Skeletal muscle tissue (tissue), 4 donors: ENCODE data around the gene BCO2. TPM values are rescaled to one million over a fixed set of nuclear protein-coding genes. Genes with fewer than 3 reads are reported as not detected.
"Not testable (repeated sequence)": the region's sequence is repeated elsewhere in the genome, so short reads cannot be mapped to it uniquely, and the experiment has no call there.

Experiments used
- H3K27ac ChIP-seq: one replicate; pipeline ENCODE4 v1.7.0; 2013; ENCODE audit warnings: mild to moderate bottlenecking, low read depth, low read length, inconsistent platforms
- H3K27me3 ChIP-seq, 3 donors: one replicate each; pipeline ENCODE4 v1.7.0; 2013; ENCODE audit warnings: low read length in 3 of 3; ENCODE audit not compliant: control insufficient read depth in 3 of 3, insufficient read depth in 3 of 3
- H3K36me3 ChIP-seq, 3 donors: one replicate each; pipeline ENCODE4 v1.7.0; 2013; ENCODE audit warnings: low read length in 3 of 3; ENCODE audit not compliant: control insufficient read depth in 3 of 3, insufficient read depth in 3 of 3
- H3K4me1 ChIP-seq, 3 donors: one replicate each; pipeline ENCODE4 v1.7.0; 2013; ENCODE audit warnings: low read length in 3 of 3, mild to moderate bottlenecking in 3 of 3; ENCODE audit not compliant: control insufficient read depth in 3 of 3, insufficient read depth in 3 of 3
- H3K4me3 ChIP-seq, 3 donors: one replicate each; pipeline ENCODE4 v1.7.0; 2013; ENCODE audit warnings: low read length in 3 of 3
- H3K9ac ChIP-seq, 3 donors: one replicate each; pipeline ENCODE4 v1.7.0; 2013; ENCODE audit warnings: low read length in 3 of 3, mild to moderate bottlenecking in 3 of 3, moderate library complexity in 2 of 3, low read depth in 1 of 3
- H3K9me3 ChIP-seq, 3 donors: one replicate each; pipeline ENCODE4 v1.7.0; 2013; ENCODE audit warnings: low read length in 3 of 3; ENCODE audit not compliant: control insufficient read depth in 3 of 3
- total RNA-seq: library from RNA; depleted of rRNA; stranded (reverse); fragments of >200 nt; gene quantifications from one replicate; pipeline ENCODE4 v1.2.3, GENCODE V29; 2014
- donor health status: Osteomylitis.

BCO2 gene
- total RNA-seq, 1 donor from 2014 or later, result 9.4 TPM

DNA sequence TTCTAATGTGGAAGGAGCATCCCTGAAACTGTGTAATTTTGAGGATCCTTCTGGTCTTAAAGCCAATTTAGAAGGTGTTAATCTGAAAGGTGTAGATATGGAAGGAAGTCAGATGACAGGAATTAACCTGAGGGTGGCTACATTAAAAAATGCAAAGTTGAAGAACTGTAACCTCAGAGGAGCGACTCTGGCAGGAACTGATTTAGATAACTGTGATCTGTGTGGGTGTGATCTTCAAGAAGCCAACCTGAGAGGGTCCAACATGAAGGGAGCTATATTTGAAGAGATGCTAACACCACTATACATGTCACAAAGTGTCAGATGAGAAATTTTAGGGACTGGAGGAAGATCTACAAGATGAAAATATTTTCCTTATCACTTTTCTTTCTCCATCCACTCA is 7.6 kb downstream of the BCO2 start:
- no peak overlapping the region for H3K9ac ChIP-seq
- H3K27me3 ChIP-seq, result no peaks in the 10 kb centered on the region
- no peak overlapping the region for H3K27ac ChIP-seq
- H3K4me1 ChIP-seq, result peaks cover 8 to 10% (median 8%) of the 10 kb centered on the region in 3 donors
- peaks cover 0 to 3% (median 2%) of the 10 kb centered on the region in 3 donors for H3K36me3 ChIP-seq
- no peaks in the 10 kb centered on the region for H3K9me3 ChIP-seq
- H3K4me3 ChIP-seq, result no peak overlapping the region

DNA sequence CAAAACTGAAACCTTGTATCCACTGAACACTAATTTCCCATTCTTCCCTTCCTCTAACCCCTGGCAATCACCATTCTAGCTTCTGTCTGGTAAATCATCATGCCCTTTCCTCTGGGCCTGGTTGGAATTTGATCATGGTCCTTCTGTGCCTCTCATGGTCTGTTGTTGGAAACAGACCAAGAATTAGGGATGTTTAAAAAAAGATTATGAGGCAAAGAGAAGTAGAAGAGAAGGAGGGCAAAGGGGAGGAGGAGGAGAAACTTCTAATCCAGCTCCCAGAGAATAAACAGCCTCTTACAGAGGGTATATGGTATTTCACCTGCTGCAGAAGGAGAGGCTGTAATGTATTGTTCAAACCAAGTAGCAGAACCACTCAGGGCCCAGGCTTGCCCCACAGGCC is 10.6 kb downstream of the BCO2 start:
- Histone ChIP-seq H3K9me3 (no peaks in the 10 kb centered on the region), H3K4me3 (no peak overlapping the region), H3K4me1 (peaks cover 8 to 14% (median 10%) of the 10 kb centered on the region in 3 donors), H3K27ac (peak overlapping the region; percentile 77), H3K9ac (peak overlapping the region in 2 of 3 donors; percentile 3 to 43), H3K36me3 (no peaks in the 10 kb centered on the region), H3K27me3 (no peaks in the 10 kb centered on the region)

DNA sequence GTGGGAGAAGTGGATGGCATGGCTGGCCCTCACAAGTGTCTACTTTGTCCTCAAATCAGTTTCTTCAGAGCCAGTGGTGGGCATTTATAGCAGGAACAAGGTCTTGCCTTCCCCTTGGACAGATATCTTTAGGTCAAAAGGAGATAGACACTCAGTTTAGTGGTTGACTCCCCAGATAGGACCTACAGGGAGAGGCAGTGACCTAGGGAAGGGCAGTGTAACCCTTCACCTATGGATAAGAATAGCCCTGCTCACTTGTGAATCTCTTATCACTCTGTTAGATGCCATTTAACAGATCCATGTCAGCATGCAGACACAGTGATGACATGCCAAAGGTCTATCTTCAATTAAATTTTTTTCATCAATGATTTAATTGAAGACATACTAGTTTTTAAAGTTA is 11.0 kb downstream of the BCO2 start:
- Histone ChIP-seq H3K27ac (peak overlapping the region; percentile 77), H3K36me3 (no peaks in the 10 kb centered on the region), H3K9me3 (no peaks in the 10 kb centered on the region), H3K4me3 (no peak overlapping the region), H3K9ac (peak overlapping the region in 2 of 3 donors; percentile 3 to 43), H3K4me1 (peaks cover 8 to 14% (median 10%) of the 10 kb centered on the region in 3 donors), H3K27me3 (no peaks in the 10 kb centered on the region)

DNA sequence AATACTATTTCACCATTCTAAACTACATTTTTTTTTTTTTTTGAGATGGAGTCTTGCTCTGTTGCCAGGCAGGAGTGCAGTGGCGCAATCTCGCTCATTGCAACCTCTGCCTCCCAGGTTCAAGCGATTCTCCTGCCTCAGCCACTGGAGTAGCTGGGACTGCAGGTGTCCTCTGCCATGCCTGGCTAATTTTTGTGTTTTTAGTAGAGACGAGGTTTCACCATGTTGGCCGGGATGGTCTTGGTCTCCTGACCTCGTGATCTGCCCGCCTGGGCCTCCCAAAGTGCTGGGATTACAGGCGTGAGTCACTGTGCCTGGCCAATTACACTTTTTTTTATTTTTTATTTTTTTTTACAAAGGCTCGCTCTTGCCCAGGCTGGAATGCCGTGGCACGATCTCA is 19.8 kb downstream of the BCO2 start:
- not testable (repeated sequence) for H3K9ac ChIP-seq, H3K36me3 ChIP-seq, H3K4me3 ChIP-seq, H3K4me1 ChIP-seq, H3K27me3 ChIP-seq, H3K27ac ChIP-seq, H3K9me3 ChIP-seq

DNA sequence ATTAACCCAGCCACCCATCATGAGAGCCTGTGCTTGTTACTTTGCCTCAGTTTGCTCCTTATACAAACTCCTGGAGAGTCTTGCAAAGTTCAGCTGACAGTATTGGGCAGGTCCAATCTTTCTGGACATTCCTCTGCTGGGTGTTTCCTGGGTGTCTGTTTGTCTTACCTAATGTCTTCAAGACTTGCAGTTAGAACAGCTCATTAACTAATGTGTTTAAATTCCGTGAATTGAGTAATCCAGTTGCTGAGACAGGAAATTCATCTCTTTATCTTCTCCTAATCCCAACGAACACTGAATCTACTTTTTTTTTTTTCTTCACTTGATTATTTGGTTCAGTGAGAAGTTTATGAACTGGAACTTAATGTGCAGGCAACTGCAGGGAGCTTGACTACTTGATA is 20.6 kb downstream of the BCO2 start:
- H3K9ac ChIP-seq, result no peak overlapping the region
- H3K4me1 ChIP-seq, result peaks cover 0 to 3% (median 0%) of the 10 kb centered on the region in 3 donors
- no peak overlapping the region for H3K27ac ChIP-seq
- peaks cover 0 to 3% (median 0%) of the 10 kb centered on the region in 3 donors for H3K36me3 ChIP-seq
- H3K27me3 ChIP-seq, result no peaks in the 10 kb centered on the region
- H3K9me3 ChIP-seq, result no peaks in the 10 kb centered on the region
- no peak overlapping the region for H3K4me3 ChIP-seq

DNA sequence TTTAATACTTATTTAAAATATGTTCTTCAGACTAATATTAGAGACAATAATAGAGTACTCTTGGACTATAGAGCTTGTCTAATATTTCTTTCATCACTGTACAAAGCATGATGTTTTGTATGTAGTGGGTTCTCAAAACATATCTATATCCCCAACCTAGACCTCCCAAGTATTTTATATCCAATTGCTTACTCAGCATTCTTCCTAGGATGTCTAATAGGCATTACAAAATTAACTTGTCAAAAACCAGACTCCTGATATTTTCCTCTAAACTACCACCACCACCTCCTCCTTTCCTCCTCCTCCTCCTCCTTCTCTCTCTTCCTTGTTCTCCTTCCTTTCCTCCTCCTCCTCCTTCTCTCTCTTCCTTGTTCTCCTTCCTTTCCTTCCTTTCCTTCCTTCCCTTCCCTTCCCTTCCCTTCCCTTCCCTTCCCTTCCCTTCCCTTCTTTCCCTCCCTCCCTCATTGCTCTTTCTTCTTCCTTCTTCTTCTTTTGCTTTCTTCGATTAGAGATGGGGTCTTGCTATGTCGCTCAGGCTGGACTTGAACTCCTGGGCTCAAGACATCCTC is 21.3 kb downstream of the BCO2 start:
- Histone ChIP-seq H3K9ac (no peak overlapping the region), H3K4me3 (no peak overlapping the region), H3K4me1 (peaks cover 0 to 3% (median 0%) of the 10 kb centered on the region in 3 donors), H3K9me3 (no peaks in the 10 kb centered on the region), H3K27ac (no peak overlapping the region), H3K27me3 (no peaks in the 10 kb centered on the region), H3K36me3 (peaks cover 0 to 3% (median 0%) of the 10 kb centered on the region in 3 donors)

DNA sequence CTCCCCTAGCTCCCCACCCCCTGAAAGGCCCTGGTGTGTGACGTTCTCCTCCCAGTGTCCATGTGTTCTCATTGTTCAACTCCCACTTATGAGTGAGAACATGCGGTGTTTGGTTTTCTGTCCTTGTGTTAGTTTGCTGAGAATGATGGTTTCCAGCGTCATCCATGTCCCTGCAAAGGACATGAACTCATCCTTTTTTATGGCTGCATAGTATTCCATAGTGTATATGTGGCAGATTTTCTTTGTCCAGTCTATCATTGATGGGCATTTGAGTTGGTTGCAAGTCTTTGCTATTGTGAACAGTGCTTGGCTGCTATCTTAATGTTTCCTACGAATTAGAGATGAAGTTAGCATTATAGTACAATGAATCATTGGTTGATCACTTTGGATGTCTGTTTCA is 23.8 kb downstream of the BCO2 start:
- not testable (repeated sequence) for H3K36me3 ChIP-seq

DNA sequence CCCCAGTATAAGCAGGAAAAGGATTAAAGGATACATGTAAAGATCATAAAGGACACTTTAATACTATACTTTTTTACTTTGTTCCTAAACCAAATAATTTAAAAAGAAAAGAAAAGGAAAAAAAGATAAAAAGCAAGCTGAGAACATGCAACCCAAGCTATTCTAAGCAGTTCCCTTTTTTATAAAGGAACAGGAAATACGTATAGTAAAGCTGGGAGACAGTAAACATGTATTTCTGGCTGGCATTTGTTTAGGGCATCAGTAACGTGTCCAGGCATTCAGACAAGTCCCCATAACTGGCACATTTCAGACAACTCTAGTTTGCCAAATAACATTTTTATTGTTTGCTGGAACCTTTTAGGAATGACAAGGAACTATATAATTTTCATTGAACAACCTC is 24.9 kb downstream of the BCO2 start:
- H3K9me3 ChIP-seq, result no peaks in the 10 kb centered on the region
- H3K27me3 ChIP-seq, result no peaks in the 10 kb centered on the region
- no peak overlapping the region for H3K27ac ChIP-seq
- H3K4me1 ChIP-seq, result no peaks in the 10 kb centered on the region
- no peak overlapping the region for H3K9ac ChIP-seq
- H3K36me3 ChIP-seq, result peaks cover 0 to 4% (median 3%) of the 10 kb centered on the region in 3 donors
- no peak overlapping the region for H3K4me3 ChIP-seq

More for the DNA sequence above, 23.8 kb downstream of the BCO2 start:
- H3K9me3 ChIP-seq, H3K9ac ChIP-seq, H3K27me3 ChIP-seq, H3K27ac ChIP-seq, H3K4me3 ChIP-seq, H3K4me1 ChIP-seq: not testable (repeated sequence)

DNA sequence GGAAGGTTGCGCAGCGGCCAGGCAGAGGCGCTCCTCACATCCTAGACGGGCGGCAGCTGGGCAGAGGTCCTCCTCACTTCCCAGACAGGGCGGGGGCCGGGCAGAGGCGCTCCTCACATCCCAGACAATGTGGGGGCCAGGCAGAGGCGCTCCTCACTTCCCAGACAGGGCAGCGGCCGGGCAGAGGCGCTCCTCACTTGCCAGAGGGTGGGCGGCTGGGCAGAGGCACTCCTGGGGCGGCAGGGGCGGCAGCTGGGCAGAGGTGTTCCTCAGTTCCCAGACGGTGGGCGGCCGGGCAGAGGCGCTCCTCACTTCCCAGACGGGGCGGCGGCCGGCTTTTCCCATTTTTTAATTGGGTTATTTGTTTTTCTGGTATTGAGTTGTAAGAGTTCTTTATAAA is 30.8 kb downstream of the BCO2 start:
- H3K36me3 ChIP-seq, result peaks cover 0 to 4% (median 0%) of the 10 kb centered on the region in 3 donors
- no peaks in the 10 kb centered on the region for H3K9me3 ChIP-seq
- no peak overlapping the region for H3K4me3 ChIP-seq
- H3K4me1 ChIP-seq, result no peaks in the 10 kb centered on the region
- no peak overlapping the region for H3K9ac ChIP-seq
- no peaks in the 10 kb centered on the region for H3K27me3 ChIP-seq
- H3K27ac ChIP-seq, result no peak overlapping the region

DNA sequence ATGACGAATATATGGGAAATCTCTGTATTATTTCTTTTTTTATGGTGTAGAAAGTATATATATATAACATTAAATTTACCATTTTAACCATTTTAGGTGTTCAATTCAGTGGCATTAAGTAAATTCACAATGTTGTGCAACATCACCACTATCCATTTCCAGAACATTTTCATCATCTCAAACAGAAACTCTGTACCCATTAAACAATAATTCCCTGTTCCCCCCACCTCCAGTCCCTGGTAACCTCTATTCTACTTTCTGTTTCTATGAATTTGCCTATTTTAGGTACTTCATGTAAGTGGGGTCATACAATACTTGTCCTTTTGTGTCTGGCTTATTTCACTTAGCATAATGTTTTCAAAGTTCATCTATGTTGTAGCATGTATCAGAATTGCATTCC is 35.6 kb downstream of the BCO2 start:
- Histone ChIP-seq H3K4me1 (no peaks in the 10 kb centered on the region), H3K27ac (no peak overlapping the region), H3K9me3 (no peaks in the 10 kb centered on the region), H3K36me3 (peaks cover 0 to 1% (median 0%) of the 10 kb centered on the region in 3 donors), H3K9ac (no peak overlapping the region), H3K27me3 (no peaks in the 10 kb centered on the region), H3K4me3 (no peak overlapping the region)
